AML-193 (cell line): ENCODE results near the gene IGF1R.
"Not testable (repeated sequence)": the region's sequence is repeated elsewhere in the genome, so short reads cannot be mapped to it uniquely, and the experiment has no call there.

Experiments used
- DNase-seq, 2 experiments: peaks; one replicate each; lab custom pipeline; 2025; lab: John Stamatoyannopoulos, UW

IGF1R gene

GRCh38 chr15:98998279-98998678 is 349.9 kb downstream of the IGF1R start:
- DNase-seq, result no peak

- DNase-seq, result no peak
Observed at GRCh38 chr15:98999233-98999632, 350.9 kb downstream of the IGF1R start.

GRCh38 chr15:99002226-99002625 is 353.9 kb downstream of the IGF1R start:
- no peak for DNase-seq

- DNase-seq, result not testable (repeated sequence)
Observed at GRCh38 chr15:99003317-99003716, 355.0 kb downstream of the IGF1R start.

GRCh38 chr15:99004998-99005974 is 356.9 kb downstream of the IGF1R start:
- not testable (repeated sequence) for DNase-seq

- no peak for DNase-seq
Observed at GRCh38 chr15:99006146-99006545, 357.8 kb downstream of the IGF1R start.

- no peak for DNase-seq
Observed at GRCh38 chr15:99006904-99007495, 358.7 kb downstream of the IGF1R start.

- DNase-seq, result no peak
Observed at GRCh38 chr15:99009741-99010330, 361.5 kb downstream of the IGF1R start.

- DNase-seq, result no peak
Observed at GRCh38 chr15:99010768-99011167, 362.4 kb downstream of the IGF1R start.
